ENCODE measurements around the gene RPS6KA2.
A peak's percentile ranks its signal among the peaks of the same experiment; 100 is the strongest.
"Not testable (repeated sequence)": the region's sequence is repeated elsewhere in the genome, so short reads cannot be mapped to it uniquely, and the experiment has no call there.

The RPS6KA2 gene

DNA sequence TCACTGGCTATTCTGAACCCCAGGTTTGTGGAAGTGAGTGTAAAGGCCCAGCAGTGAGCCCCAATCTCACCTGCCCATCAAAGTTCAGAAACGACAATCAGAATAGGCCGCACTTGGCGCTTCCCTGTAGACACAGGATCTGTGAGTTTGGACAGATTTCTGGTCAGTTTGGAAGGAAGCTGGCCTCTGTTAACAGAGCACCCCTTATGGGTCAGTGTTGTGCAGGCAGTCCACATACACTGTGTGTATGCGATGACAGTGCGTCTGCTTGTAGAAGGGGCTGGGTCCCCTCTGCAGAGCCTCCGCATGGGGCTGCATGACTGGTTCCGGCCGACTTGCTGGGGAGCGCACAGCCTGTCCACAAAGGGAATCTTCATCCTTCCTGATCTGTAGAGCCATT is 240.9 kb downstream of the RPS6KA2 start:
- no peak for TF ChIP-seq EZH2 (IDR thresholded peaks at IDR 0.05; ENCODE audit: borderline replicate concordance, low read depth, low read length, severe bottlenecking)
- TF ChIP-seq, protein P1, sequence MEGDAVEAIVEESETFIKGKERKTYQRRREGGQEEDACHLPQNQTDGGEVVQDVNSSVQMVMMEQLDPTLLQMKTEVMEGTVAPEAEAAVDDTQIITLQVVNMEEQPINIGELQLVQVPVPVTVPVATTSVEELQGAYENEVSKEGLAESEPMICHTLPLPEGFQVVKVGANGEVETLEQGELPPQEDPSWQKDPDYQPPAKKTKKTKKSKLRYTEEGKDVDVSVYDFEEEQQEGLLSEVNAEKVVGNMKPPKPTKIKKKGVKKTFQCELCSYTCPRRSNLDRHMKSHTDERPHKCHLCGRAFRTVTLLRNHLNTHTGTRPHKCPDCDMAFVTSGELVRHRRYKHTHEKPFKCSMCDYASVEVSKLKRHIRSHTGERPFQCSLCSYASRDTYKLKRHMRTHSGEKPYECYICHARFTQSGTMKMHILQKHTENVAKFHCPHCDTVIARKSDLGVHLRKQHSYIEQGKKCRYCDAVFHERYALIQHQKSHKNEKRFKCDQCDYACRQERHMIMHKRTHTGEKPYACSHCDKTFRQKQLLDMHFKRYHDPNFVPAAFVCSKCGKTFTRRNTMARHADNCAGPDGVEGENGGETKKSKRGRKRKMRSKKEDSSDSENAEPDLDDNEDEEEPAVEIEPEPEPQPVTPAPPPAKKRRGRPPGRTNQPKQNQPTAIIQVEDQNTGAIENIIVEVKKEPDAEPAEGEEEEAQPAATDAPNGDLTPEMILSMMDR (IDR thresholded peaks at IDR 0.05; ENCODE audit: borderline replicate concordance, extremely low read depth, low read length, poor library complexity, severe bottlenecking), result no peak
- Histone ChIP-seq H3K9ac (ENCODE audit: low read depth, low read length) (no peak overlapping the region), H3K27ac (ENCODE audit: low read length) (no peak overlapping the region), H3K4me3 (ENCODE audit: low read depth in 1 of 2, low read length in 2 of 2) (no peak overlapping the region), H3K79me2 (ENCODE audit: insufficient read depth, low read length) (peaks cover 23% of the 10 kb centered on the region), H3K4me1 (ENCODE audit: insufficient read depth, low read length) (peaks cover 13% of the 10 kb centered on the region; the same call in 1 of the 2 replicates), H4K20me1 (ENCODE audit: insufficient read depth, low read length) (peaks cover 5% of the 10 kb centered on the region), H3K9me3 (ENCODE audit: insufficient read depth, low read length, severe bottlenecking) (no peaks in the 10 kb centered on the region), H3K36me3 (ENCODE audit: insufficient read depth, low read length) (no peaks in the 10 kb centered on the region), H2AFZ (ENCODE audit: low read depth, low read length) (no peak overlapping the region), H3K4me2 (ENCODE audit: insufficient read depth, low read length) (no peak overlapping the region), H3K27me3 (ENCODE audit: insufficient read depth, low read length, poor library complexity) (no peaks in the 10 kb centered on the region)
- ATAC-seq (ENCODE audit: insufficient read depth, low read depth) (no peak), DNase-seq (no peak)

DNA sequence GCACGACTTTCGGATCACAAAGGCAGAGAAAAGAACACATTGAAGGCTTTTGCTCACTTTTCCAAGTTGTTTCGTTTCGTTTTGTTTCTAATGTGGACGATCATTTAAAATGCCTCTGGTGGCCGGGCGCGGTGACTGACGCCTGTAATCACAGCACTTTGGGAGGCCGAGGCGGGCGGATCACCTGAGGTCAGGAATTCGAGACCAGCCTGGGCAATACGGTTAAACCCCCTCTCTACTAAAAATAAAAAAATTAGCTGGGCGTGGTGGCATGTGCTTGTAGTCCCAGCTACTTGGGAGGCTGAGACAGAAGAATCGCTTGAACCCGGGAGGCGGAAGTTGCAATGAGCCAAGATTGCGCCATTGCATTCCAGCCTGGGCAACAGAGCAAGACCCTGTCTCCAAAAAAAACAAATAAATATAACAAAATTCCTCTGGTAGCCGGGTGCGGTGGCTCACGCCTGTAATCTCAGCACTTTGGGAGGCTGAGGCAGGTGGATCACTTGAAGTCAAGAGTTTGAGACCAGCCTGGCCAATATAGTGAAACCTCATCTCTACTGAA is 243.2 kb downstream of the RPS6KA2 start:
- Histone ChIP-seq H3K4me3 (ENCODE audit: low read depth in 1 of 2, low read length in 2 of 2) (peak overlapping the region; percentile 62 to 100; a peak in 3 of 4 replicates), H2AFZ (ENCODE audit: low read depth, low read length) (peak overlapping the region; percentile 72), H3K9ac (ENCODE audit: low read depth, low read length) (peak overlapping the region; percentile 74), H3K4me2 (ENCODE audit: insufficient read depth, low read length) (peak overlapping the region; percentile 99), H3K4me1 (ENCODE audit: insufficient read depth, low read length) (peaks cover 26% of the 10 kb centered on the region; the same call in 1 of the 2 replicates), H3K79me2 (ENCODE audit: insufficient read depth, low read length) (peaks cover 45% of the 10 kb centered on the region), H3K27ac (ENCODE audit: low read length) (peak overlapping the region; percentile 55)
- H3K27me3 ChIP-seq (ENCODE audit: insufficient read depth, low read length, poor library complexity); H3K9me3 ChIP-seq (ENCODE audit: insufficient read depth, low read length, severe bottlenecking); H4K20me1 ChIP-seq (ENCODE audit: insufficient read depth, low read length); H3K36me3 ChIP-seq (ENCODE audit: insufficient read depth, low read length); DNase-seq; ATAC-seq (ENCODE audit: insufficient read depth, low read depth): not testable (repeated sequence)

DNA sequence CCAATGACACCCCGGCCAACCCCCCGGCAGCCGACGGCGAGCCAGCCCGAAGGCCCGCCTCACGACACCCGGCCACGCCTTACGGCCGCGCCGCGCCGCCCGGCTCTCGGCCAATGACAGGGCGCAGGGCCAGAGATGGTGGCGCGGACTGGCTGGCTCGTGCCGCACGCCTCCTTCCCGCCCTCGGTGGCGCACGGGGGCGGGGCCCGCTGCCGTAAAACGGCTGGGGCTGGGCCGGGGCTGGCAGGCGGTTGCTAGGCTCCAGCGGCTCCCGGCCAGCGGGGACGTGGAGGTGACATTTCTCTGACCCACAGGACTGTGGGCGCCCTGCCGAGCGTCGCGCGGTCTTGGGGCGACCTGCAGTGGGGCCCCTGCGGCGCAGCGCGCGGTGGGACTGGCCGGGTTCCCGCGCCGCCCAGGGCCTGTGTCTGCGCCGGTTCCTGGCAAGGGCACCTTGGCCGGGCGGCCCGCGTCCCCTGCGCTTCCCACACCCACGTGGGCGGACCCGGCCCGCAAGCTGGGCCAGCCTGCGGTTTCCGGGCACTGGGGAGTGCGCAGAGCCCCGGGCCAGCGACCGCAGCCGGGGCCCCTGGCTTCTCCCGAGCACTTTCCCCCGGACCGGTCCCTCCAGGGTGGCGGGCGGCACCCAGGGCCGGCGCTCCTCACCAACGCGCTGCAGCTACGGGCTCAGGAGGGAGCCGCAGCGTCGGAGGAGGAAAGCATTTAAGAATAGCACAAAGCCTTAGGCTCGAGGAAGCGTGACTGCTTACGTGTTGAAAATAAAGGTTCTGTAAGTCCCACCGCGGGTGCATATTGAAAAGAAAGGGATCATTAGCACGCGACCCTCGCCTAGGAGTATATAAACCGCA is 243.9 kb downstream of the RPS6KA2 start, which contains the start of gene MPC1:
Gene MPC1 (minus strand): TSS at position 8 of the 869 bp plus-strand sequence. CDS start 64 bp downstream, outside the sequence.
- H3K79me2 ChIP-seq (ENCODE audit: insufficient read depth, low read length), result peaks cover 48% of the 10 kb centered on the region

More for the DNA sequence above, 243.9 kb downstream of the RPS6KA2 start, which contains the start of gene MPC1:
- ATAC-seq (ENCODE audit: insufficient read depth, low read depth) (peak; percentile 89), DNase-seq (peak; percentile 96)
- H3K27me3 ChIP-seq (ENCODE audit: insufficient read depth, low read length, poor library complexity), result no peaks in the 10 kb centered on the region
- peak within 1 kb of the TSS; percentile 71 for H3K27ac ChIP-seq (ENCODE audit: low read length)
- no peaks in the 10 kb centered on the region for H3K9me3 ChIP-seq (ENCODE audit: insufficient read depth, low read length, severe bottlenecking)
- peak within 1 kb of the TSS; percentile 74 for H3K9ac ChIP-seq (ENCODE audit: low read depth, low read length)
- peaks cover 26% of the 10 kb centered on the region; the same call in 1 of the 2 replicates for H3K4me1 ChIP-seq (ENCODE audit: insufficient read depth, low read length)
- H3K4me3 ChIP-seq (ENCODE audit: low read depth in 1 of 2, low read length in 2 of 2), result peak within 1 kb of the TSS; percentile 62 to 100
- no peaks in the 10 kb centered on the region for H3K36me3 ChIP-seq (ENCODE audit: insufficient read depth, low read length)
- H2AFZ ChIP-seq (ENCODE audit: low read depth, low read length), result peak within 1 kb of the TSS; percentile 72
- peak within 1 kb of the TSS; percentile 99 for H3K4me2 ChIP-seq (ENCODE audit: insufficient read depth, low read length)
- TF ChIP-seq EZH2 (IDR thresholded peaks at IDR 0.05; ENCODE audit: borderline replicate concordance, low read depth, low read length, severe bottlenecking), result no peak
- TF ChIP-seq, protein P1 (IDR thresholded peaks at IDR 0.05; ENCODE audit: borderline replicate concordance, extremely low read depth, low read length, poor library complexity, severe bottlenecking), result no peak
- peaks cover 5% of the 10 kb centered on the region for H4K20me1 ChIP-seq (ENCODE audit: insufficient read depth, low read length)
